Transverse colon (tissue), 3 donors: ENCODE data around the gene NBAS.

Source experiments
- EP300 ChIP-seq: sonication (generic); formaldehyde crosslinking; IDR thresholded peaks from one replicate; pipeline ENCODE4 v1.6.1; 2017; ENCODE audit warnings: antibody characterized with exemption, low read depth
- POLR2A ChIP-seq: fragments of 450-650 bp; IDR thresholded peaks from one replicate; pipeline ENCODE4 v1.6.1; 2016; ENCODE audit warnings: antibody characterized with exemption, mild to moderate bottlenecking, moderate library complexity
- TF ChIP-seq, protein P1 (sequence below), 5 experiments: fragments of 200-600 bp in 3 of 5; fragments of 450-650 bp in 2 of 5; sonication (generic) in 3 of 5; IDR thresholded peaks; 1 replicate in 2 of 5; 2 replicates in 3 of 5; pipeline ENCODE4 v1.5.1; 2016 to 2017; ENCODE audit warnings: antibody characterized with exemption in 5 of 5, inconsistent platforms in 3 of 5, mild to moderate bottlenecking in 2 of 5, moderate library complexity in 1 of 5

- TF ChIP-seq EP300 (no peak), POLR2A (no peak)
- TF ChIP-seq, protein P1, sequence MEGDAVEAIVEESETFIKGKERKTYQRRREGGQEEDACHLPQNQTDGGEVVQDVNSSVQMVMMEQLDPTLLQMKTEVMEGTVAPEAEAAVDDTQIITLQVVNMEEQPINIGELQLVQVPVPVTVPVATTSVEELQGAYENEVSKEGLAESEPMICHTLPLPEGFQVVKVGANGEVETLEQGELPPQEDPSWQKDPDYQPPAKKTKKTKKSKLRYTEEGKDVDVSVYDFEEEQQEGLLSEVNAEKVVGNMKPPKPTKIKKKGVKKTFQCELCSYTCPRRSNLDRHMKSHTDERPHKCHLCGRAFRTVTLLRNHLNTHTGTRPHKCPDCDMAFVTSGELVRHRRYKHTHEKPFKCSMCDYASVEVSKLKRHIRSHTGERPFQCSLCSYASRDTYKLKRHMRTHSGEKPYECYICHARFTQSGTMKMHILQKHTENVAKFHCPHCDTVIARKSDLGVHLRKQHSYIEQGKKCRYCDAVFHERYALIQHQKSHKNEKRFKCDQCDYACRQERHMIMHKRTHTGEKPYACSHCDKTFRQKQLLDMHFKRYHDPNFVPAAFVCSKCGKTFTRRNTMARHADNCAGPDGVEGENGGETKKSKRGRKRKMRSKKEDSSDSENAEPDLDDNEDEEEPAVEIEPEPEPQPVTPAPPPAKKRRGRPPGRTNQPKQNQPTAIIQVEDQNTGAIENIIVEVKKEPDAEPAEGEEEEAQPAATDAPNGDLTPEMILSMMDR (IDR thresholded peaks at IDR 0.05), result no peak
Observed at GRCh38 chr2:15605721-15606120, 44.6 kb upstream of the NBAS start.
